HCEC 1CT (cell line): ENCODE results near the gene DCLK1.

Experiments used
- DNase-seq: peaks from one replicate; pipeline ENCODE4 v3.0.0-alpha.2; 2017

Gene DCLK1

DNA sequence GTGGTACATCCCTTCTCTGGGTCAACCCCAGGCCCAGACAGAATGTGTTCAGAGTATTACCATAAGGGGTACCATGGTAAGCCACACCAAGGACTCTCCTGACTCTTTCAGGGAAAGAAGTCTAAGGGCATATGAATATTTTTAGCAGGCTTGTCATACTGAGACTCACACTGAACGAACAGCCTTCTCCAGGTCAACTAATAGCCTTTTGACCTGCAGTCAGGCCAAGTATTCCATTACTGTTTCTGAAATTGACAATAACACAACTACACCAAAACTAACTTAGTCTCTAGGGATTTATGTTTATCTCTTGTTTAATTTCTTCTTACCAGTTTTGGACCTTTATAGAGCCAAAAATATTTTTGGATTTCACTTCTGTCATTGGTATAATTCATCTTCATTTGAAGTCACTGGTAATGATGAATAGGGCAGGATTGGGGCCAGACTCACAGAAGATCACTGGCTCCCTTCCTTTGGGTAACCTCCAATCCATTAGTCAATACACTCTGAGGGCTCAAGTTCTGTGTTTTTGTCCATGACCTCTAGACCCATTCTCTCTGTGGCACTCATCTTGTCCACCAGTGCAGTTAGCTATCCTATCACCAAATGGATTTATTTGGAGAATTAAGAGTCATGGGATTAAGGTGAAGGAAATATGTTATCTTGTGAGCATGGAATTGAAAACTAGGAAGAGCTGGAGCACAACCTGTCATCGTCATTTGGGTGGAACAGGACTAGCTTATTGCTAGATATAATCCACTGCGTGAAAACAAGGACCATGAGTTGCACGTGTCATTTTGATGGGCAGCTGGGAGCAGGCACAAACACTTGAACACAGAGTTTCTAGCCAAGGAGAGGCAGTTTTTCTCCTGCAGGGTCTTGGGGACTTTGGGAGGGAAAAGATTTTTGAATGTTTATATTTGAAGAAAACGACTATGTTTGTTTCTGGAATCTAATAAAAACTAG is 313.3 kb downstream of the DCLK1 start:
- DNase-seq = no peak

DNA sequence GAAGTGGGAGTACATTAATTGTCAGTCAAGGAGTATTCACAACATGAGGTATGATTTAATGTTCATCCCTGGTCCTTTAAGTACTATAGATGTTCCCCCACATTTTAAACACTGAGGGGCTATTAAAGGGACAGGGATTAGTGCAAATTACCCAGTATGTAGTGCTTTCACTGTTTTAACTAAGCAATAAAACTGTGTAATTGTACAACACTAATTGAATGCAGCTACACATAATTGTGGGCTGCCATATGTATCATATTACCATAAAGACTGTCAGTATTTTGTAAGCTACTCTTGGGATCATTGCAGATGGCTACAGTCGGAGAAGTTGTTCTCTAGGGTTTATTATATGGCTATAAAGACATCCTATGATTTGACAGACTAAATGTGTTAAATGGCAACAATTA is 316.6 kb downstream of the DCLK1 start:
- DNase-seq = no peak

DNA sequence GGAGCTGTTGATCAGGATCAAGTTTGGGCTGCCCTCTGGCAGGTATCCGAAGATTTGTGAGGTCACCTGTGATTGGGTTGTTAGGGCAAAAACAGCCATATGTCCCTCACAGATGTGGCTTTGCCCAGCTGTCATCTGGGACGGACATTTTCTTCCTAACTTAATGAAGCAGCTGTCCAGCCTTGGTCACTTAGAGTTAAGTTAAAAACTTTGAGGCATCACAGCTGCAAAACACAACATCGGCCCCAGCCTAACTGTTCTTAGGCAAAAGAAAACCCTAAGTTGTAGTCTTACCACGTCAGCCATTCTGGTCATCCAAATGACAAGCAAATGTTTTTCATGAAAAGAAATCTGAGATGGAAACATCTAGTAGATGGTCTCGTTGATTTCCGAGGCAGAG is 318.4 kb downstream of the DCLK1 start:
- no peak for DNase-seq

DNA sequence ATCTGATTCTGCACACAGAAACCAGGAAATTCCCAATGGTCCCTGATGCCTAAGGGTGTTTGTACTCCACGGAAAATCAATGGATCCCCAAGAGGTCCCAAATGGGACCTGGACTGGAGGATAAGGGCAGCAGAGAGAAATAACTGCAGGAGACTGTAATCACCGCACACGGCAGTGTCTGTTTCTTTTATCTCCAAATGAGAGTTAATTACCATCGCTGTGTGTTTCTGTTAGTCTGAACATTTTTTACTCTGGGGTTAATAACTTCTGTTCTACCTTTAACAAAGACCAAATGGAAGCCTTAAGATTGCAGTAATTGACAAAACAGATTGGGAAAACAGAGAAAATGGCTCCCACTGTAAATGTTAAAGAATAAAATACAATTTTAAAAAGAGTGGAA is 320.9 kb downstream of the DCLK1 start:
- no peak for DNase-seq

DNA sequence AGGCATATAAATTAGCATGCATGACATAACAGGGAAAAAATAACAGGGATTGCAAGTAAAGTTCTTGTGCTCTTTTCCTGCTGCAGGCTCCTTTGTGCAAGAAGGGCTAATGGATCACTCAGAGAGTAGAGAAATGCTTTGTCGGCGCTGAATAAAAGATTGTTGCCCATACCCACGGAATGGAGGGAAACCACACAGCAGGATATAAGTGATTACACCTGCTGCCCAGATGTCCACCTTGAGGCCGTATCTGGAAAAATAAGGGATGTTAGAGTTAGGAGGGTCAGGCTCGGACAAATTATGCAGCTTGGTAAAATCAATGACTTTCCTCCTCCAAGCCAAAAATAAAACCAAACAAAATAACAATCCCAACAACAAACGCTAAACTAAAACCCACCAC is 322.3 kb downstream of the DCLK1 start:
- no peak for DNase-seq

DNA sequence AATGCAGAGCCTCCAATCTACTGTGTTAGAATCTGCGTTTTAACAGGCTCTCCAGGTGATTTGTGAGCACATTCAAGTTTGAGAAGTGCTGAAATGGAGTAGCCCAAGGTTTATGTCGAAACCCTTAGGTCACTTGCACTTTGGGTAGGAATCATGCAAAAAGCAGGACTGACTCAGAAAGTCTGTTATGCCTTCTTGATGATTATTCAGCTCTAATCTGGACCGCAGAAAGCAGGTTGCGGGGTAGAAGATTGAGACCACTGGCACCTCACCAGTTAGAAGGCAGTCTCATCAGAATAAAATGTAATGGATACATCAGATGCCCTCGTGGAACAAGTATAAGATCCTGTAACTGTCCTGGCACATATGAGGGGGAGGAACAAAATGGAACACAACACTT is 326.3 kb downstream of the DCLK1 start:
- no peak for DNase-seq

DNA sequence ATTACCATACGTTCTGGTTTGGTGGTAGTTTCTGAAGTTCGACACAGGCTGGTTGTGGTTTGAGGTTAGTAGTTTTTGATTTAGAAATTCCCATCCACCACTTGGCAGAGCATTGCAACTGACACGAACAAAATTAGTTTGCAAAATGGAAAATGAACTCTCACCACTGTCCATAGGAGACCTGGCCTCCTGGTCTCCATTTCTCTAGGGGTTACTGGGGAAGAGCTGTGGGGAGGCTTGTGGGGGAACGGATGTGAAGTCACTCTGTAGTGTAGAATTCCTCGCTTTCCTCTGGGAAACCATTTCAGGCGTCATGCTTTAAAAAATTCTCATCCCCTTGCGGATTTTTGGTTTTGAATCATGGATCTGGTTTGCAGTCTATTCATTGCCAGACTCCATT is 333.2 kb downstream of the DCLK1 start:
- no peak for DNase-seq

DNA sequence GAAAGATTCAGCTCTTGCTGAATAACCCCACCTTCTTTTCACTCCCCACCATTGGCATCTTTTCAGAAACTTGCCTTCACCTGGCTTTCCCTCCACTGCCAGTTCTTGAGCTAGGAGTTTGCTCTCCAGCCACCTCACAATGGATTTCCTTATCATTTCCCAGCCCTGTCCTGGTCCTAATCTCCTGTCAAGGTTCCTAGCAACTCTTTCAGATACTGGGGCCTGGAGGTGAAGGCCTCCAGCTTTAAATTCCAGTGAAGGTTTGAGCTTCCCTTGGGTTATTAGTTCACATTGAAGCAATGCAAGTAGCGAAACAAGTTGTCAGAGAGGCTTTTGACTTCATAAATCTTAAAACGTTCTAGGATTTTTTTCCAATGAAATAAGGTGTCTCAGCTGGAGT is 333.9 kb downstream of the DCLK1 start:
- no peak for DNase-seq

DNA sequence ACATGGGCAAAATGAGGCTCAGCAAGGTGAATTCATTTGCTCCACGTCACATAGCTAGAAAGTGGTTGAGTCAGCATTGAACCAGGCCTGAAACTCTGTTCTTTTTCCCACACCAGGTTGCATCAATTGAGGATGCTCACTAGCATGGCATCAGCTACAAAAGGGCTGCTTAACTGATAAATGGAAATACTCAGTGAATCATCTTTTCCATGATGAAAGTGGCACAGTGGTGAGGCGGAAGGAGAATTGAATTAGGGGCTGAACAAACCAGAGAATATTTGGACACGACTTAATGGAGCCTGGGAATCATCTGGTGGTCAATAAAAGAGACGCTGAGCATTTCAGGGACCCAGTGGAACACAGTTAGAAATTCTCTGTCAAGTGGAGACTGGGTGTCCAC is 334.6 kb downstream of the DCLK1 start:
- no peak for DNase-seq

DNA sequence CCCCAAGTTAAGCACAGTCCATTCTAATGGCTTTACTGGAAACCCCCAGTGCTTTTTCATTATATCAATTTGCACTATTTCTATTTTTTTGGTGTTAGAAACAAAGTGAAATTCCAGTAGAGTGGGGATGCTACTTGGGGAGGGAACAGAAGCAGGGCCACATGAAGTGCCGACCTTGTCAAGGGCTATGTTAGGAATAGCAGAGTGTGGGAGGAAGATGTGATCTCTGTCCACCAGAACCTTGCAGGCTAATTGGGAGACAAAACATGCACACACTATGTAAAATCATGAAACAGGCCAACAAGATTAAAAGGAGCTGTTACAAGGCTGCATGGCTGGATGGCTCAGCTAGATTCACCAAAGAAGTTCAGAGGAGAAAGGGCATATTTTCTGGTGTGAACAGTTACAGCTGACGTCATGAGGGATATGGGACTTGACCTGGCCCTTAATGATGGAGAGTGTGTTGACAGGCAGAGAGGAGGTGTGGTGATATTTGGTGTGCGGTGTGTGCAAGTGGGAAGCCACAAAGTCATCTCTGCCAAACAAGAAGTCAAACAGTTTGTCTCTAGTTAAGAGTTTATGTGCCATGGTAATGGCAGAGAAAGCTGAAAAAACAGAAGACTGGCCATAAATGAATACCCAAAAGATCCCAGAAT is 336.3 kb downstream of the DCLK1 start:
- DNase-seq = no peak

DNA sequence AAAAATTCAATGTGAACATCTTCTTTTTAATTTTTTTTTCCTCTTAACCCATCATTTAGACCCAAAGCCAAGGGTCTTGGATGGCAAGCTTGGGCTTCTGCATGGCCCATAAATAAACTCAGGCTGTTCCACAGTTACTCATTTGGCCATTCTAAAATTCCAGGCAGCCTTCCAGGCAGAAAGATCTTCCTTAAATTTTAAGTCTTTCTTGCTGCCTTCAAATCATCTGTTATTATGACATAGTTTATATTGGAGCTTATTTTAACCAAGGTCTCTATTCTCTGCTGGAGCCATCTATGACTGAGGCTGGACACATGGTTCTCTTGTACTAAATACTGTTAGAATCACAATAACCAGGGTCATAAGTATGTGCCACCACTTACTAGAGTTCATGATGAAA is 337.4 kb downstream of the DCLK1 start:
- no peak for DNase-seq

DNA sequence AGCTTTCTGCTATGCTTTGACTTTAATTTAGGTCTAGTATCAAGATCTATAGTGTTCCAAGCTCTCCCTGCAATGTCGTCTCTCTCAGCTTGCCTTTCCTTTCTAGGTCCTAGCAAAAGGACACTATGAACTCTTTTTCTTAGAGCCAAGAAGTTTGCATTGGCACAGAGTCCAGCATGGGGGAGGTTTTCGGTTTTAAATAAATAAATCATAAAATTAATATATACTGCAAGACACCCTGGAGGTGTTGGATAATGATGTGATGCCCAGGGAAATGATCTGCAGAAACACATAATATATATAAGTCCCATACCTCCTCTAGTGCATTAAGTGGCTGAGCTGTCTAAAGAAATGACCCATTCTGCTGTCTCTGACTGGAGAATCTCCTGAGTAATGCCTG is 338.3 kb downstream of the DCLK1 start:
- DNase-seq = no peak

DNA sequence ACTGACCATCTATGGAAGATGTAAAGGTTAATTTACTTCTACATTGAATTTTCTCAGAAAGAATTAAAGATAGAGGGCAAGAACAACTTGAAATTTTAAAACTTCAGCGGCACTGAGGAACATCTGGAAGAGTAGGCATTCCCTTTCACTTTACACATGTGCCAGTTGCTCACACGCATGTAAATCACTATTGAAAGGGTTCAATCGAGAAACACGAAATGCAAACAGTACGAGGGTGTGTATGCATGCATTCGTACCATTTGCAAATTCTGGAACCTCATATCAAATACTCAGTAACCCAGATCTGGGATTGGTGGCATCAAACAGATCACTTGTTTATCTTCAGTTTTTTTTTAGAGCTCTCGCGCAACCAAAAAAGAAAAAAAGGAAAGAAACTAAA is 339.2 kb downstream of the DCLK1 start:
- no peak for DNase-seq

DNA sequence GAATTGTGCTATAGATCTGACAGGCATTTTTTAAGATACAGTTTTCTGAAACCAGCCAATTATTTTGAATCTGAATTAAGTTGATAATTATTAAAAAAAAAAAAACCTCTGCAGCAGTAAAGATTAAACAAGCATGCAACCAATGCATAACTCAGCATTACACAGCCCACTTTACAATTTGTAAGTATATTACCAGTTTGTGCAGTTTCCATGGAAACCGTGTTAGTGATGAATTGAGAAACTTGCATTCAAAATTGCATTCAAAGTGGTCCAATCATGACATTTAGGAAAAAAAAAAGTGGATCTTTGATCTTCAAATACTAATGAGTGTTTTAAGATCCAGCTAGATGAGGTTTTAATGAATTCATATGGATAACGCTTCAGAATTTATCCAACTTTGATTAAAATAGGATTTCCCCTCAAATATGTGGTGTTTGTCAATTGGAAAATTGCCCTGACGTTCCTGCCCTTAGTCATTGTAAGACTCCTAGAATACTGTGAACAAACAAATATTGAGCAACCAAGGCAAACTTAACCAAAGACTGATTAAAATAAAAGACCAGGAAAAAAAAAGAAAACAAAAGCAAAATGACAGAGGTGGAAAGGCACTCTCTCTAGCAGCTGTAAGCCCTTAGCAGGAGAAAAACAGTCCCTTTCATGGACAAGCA is 339.9 kb downstream of the DCLK1 start:
- no peak for DNase-seq

DNA sequence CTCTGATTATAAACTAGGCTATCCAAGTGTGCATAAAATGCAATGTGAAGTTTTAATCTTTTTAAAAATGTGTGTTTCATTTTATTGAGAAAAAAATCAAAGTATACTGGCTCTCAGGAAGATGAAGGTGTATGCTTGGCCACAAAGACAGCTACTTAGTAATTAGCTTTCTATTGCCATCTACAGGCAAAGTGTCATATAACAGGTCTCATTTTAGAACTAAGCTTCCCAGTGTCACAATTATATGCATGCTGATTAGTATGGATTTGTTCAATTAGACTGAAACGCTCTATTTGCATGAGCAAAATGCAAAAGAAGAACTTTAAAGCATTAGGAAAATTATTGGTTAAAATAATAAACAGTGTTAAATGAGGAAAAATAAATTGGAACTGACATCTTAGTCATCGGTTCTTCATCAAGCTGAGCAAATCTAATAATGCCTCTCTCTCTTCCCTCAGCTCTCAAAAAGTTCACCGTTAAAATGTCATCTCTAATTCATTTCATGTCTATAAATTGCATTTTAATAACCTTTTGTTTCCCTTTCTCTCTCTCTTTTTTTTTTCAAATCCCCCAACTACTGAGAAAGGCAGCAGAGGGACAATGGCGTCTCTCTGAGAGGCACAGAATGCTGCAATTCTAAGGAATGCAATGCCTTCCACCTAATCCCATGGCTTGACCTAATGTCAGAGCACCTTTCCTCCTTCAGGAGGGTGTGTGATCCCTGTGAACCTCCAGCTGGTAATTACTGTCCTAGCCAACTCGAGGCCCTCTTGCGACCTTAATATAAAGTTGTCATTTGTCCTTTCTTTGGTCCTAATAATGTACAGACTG is 341.6 kb downstream of the DCLK1 start:
- no peak for DNase-seq

DNA sequence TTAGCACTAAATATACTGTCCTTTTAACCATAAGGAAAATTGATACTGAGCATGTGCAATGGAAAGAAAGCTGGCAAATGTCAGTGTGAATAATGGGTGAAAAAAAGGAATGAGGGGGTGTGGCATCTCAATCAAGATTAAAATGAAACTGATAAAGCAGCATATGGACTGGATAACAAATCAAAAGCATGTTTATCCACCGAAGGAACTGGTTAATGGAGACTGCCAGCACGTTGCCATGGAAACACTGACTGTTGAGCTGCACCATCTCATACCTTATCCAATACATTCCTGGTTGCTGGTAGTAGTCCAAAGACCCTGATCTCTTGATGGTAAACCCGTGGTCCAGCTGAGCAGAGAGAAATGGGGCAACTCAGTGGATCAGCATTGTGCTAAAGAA is 343.2 kb downstream of the DCLK1 start:
- no peak for DNase-seq

DNA sequence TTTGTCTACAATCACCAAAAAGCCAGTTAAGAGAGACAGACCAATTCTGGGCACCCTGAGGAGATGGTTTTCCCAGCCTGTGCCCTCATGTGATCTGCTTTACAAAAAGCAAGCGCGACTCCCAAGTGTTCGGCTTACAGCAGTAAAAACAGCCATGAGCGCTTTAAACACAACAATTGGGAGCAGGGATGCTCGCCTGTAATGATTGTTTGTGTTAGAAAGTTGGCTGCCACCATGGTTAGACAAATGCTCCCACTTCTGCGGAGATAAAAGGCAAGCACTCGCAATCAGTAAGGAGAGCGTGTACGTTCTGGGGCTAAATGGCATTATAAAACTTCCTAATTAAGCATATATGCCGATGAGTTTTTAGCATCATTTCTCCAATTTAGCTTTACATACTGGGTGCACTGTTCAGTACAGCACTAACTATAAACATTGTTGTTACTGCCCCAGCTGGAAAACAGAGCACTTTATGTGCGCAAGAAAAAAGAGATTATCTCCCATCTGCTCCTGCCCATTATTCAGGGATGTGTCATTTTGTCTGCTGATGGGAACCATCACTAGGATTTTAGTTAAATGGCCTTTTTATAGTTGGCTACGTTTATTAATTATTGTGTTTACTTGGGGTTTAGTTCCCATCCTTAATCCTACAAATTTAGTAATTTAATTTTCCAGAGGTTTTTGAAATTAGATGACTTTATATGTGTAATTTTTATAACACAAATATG is 345.4 kb downstream of the DCLK1 start:
- no peak for DNase-seq

DNA sequence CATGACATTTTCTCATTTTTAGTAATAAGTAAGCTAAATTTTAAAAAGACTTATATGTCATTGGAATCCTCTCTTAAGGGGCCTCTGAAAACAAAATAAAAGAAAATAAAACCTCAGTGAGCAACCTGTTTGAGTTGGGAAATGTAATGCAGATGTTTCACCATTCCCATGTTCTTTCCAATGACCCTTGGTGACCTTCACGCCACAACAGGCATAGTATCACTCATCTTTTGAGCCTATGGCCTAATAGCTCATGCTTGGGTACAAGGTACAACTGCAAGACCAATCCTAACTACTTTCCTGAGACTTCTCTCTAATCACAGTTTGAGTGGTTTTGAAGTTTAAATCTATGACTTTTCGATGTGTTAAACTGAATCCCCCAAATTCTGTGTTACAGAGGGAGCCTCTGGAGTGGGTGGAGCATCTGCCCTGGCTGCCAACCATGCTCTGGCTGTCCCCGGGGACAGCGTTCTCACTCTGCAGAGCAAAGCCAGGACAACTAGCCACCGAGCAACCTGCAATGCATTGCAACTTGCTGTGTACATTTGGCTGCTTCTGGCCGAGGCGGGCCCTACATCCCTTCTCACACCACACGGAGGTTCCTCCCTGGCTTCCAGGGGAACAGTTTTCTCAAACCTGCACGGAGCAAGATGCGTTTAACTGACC is 346.8 kb downstream of the DCLK1 start:
- DNase-seq = no peak

DNA sequence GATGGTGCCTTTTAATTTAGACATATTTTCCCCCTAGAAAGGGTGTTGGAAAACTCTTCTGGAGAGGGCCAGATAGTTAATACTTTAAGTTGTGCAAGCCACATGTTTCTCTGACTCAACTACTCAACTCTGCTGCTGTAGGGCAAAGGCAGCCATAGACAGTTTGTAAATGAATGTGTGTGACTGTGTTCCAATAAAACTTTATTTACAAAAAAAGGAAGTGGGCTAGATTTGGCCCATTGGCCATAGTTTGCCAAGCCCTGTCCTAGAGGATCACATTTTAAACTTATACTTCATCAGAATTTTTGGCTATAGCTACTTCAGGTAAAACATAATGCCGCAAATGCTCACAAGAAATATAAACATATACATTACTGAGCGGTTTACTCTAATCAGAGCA is 348.4 kb downstream of the DCLK1 start:
- DNase-seq = no peak

DNA sequence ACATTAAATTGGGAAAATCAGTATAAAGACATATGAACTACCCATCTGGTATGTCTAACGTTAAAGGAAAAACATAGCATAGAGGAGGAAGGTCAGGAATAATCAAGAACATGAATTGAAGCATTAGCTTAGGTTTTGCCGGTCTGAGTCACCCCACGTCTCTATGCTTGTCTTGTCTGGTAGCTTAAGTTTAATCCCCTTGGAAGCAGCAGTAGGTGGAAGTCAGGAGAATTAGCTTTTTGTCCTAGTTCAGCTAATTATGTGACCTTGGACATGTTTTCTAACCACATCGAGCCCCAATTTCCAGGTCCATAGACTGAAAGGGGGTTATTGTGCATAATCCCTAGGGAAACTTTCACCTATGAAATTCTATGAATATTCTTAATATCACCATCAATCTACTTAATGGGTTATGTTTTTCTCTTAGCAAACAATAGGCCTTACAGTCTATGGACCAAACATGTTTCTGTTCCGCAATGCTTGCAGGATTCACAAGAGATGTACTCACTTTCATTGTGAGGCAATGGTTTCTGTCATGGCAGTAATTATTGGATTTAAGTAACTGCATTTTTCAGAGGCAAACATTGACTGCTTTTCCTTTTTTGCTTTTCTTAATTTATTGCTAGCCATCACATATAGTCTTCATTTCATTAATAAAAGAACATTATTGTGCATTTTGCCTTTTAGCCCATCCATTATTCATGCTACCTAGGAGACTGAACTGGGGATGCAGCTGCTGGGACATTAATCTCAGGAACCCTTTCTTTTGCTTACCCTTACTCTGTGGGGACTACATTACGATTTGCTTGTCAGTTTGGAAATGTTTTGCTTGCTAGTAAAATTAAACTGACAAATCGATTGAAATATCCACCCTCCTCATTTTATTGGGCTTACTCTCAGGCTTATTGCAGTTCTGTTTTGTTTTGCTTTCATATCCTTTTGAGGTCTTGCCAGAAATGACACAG is 349.9 kb downstream of the DCLK1 start:
- no peak for DNase-seq
